GM19438 (cell line): ENCODE measurements around the gene ST8SIA6.

Experiments used
- ATAC-seq: cut with Tn5 transposase; IDR thresholded peaks from one replicate; pipeline ENCODE4 v1.9.1; 2021; ENCODE audit warnings: low read depth; ENCODE audit not compliant: unreplicated experiment

Gene ST8SIA6

DNA sequence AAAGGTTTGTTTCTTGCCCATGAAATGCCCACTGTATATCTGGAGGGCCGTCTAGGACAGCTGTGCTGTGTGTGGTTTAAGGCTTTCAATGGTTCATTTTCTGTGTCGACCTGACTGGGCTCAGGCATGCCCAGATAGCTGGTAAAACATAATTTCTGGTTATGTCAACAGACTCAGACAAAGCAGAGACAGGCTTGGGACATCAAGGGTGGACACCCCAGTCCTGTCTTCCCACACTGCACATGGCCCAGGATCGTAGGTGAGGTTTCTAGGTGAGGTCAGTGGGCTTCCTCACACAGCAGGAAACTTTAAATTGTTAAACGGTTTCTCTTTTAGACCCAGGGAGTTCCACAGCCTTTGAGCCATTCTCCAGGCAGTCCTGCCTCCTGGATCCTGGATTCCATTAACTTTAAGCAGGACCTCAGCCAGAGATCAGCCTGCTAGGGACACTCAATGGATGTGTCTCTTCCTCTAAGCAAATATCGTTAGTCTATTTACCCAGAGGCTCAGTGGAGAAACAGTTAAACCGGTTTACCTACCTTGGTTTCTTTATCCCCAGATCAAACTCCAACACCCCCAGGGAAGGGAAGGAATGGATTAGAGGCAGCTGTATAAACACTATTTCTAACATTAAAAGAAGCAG, 66.4 kb downstream of the ST8SIA6 start:
- ATAC-seq = no peak

GRCh38 chr10:17386616-17387075, 67.7 kb downstream of the ST8SIA6 start:
- no peak for ATAC-seq

DNA sequence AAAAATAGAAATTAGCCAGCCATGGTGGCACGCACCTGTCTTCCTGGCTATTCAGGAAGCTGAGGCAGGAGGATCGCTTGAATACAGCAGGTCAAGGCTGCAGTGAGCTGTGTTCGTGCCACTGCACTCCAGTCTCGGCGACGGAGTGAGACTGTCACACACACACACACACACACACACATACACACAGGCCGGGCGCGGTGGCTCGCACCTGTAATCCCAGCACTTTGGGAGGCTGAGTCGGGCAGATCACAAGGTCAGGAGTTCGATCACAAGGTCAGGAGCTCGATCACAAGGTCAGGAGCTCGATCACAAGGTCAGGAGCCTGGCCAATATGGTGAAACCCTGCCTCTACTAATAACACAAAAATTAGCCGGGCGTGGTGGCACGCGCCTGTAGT, 68.4 kb downstream of the ST8SIA6 start:
- no peak for ATAC-seq

- ATAC-seq = no peak
These were observed 69.3 kb downstream of the ST8SIA6 start for GRCh38 chr10:17385066-17385465.

DNA sequence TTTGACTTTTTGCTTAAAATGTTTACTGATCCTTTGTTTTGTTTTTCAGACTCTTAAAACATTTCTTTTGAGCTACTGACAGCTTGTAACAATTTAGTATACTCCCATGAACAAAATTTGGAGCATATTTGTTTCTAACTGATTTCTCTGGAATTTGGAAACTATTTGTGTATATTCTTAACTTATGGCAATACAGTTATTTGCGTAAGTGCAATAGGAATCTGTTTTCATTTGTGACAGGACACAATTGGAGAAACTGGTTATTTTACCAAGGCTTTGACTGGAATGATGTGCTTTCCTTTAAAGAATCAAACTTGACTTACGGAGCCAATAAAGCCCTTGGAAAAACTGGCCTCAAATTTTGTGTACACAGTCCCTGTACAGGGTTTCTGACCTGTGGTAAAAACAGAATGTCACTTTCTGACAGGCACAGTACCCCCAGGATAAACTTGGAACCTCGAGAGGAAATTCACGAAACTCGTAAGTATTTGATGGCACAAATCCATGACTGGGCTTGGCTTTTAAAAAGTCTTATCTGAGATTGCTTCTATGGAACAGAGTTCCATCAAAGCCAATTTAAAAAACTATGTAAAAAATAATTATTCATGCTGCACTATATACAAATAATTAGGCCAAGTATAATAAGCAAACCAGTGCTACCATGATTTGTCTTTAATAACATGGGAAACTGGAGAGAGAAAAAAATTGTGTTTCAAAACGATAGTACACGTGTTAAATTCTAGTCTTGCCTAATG, 70.4 kb downstream of the ST8SIA6 start:
- no peak for ATAC-seq

GRCh38 chr10:17381502-17382142, 72.8 kb downstream of the ST8SIA6 start:
- no peak for ATAC-seq

- ATAC-seq = no peak
These were observed 73.5 kb downstream of the ST8SIA6 start for GRCh38 chr10:17380888-17381287.

DNA sequence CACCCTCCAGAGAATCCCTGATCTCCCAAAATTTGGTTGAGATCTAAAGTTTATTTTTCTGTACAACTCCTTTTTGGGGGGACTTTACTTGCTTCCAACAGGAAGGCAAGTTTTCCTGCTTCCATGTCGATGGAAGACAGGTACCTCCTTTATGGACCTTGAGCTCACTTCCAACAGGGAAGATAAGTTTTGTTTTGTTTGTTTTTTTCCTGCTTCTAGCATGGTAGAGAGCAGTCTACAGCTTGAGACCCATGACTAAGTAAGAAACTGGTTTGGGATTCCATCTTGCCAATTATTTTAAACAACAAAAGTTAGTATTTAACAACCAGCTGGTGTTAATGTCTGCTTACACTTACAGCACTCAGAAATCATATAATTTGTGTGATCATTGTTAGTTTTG, 74.4 kb downstream of the ST8SIA6 start:
- ATAC-seq = no peak

DNA sequence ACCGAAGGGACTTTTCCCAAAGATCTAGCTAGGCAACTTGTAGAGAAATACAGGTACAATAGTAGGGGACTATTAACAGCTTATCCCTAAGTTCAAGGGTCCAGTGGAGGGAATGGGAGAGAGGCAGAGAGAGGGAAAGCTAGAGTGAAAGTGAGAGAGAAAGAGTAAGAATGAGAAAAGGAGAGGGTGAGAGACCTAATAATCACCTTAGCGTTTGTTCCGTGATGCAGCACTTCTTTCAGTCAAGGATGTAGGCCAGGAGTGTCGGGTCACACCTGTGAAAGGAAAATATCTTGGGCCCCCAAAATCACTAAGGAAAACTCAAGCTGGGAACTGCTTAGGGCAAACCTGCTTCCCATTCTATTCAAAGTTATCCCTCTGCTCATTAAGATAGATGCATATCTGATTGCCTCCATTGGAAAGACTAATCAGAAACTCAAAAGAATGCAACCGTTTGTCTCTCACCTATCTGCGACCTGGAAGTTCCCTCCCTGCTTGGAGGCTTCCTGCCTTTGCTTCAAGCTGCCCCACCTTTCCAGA, 75.2 kb downstream of the ST8SIA6 start:
- no peak for ATAC-seq

- ATAC-seq = peak; percentile 68
These were observed 78.3 kb downstream of the ST8SIA6 start for GRCh38 chr10:17375936-17376584.

DNA sequence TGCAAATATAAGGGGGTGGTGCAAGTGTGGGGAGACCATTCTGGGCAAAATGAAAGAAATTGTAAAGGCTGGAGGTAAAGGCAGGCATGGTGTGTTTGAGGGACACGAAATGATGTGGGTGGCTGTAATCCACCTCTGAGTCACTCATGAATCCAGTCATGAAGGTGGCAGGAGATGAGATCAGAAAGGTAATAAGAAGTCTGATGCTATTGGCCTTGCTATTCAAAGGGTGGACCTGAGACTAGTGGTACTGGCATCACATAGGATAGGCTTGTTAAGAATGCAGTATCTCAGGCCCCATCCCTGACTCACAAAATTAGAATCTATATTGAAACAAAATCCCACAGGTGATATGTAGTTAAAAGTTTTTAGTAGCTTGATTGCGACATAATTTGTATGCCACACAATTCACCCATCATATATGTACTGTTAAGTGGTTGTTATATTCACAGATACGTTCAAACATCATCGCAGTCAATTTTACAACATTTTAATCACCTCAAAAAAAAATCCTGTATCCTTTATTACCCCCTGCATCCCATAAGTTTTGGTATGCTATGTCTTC, 85.6 kb downstream of the ST8SIA6 start:
- ATAC-seq = no peak

DNA sequence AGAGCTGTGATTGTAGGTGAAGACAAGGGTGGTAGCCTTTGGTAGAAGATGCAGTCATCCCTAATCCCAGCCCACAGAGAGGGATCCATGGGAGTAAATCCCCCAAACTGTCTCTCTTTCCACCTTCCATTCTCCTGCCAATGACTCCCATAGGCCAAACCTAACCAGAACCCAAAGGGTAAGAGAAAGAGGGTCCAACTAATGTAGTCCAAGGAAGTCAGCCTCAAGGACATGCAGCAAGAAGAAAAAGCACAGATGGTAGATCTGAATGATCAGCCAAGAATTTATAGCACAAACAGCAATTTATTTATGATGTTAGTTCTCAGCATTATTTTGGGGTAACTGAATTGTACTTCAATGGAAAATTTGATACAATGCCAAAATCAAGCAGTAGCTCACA, 87.7 kb downstream of the ST8SIA6 start:
- ATAC-seq = no peak

DNA sequence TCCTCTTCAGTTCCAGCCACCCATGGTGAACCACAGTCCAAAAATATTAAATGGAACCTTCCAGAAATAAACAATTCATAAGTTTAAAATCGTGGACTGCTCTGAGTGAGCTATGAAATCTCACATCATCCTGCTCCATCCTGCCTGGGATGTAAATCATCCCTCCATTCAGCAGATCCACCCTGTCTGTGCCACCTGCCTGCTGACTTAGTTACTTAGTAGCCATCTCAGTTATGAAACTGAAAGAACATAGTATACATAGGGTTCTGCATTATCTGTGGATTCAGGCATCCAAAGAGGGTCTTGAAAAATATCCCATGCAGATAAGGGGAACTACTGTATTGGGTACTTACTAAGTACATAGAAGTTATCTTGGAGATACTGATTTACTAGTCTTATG, 89.0 kb downstream of the ST8SIA6 start:
- no peak for ATAC-seq

- no peak for ATAC-seq
These were observed 95.9 kb downstream of the ST8SIA6 start for GRCh38 chr10:17358461-17358860.

GRCh38 chr10:17357781-17358180, 96.6 kb downstream of the ST8SIA6 start:
- no peak for ATAC-seq

DNA sequence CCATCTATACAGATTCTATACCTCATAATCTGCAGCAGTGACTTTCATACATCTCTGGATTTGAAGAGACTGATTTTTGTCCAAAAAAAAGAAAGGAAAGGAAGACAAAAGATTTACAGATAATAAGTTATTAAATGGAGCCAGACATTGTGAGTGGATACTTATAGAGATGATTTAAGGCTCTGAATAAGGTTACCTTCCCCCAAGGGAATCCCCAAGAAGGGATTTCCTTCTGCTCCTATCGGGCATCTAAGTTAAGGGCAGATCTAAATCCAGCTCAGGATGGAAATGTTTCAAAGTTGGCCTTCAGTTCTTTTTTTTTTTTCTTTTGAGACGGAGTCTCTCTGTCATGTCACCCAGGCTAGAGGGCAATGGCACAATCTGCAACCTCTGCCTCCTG, 97.6 kb downstream of the ST8SIA6 start:
- ATAC-seq = no peak

DNA sequence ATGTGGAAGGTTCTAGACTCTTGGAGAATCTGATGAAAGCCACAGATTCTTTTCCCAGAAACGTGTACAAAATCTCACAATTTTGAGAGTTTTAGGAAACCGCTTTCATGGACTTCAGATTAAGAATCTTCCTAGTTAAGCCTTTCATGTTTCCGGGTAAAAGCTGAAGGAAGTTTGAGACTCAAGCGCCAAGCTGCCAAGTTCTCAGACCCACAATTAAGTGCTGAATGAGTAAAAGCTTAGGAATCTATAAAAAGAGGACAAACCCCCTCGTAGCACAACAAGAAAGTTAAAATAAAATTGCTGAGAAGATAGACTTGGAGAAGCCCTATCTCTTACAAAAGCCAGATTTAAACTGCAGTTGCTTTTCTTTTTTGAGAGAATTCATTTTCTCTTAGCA, 99.6 kb downstream of the ST8SIA6 start:
- no peak for ATAC-seq

DNA sequence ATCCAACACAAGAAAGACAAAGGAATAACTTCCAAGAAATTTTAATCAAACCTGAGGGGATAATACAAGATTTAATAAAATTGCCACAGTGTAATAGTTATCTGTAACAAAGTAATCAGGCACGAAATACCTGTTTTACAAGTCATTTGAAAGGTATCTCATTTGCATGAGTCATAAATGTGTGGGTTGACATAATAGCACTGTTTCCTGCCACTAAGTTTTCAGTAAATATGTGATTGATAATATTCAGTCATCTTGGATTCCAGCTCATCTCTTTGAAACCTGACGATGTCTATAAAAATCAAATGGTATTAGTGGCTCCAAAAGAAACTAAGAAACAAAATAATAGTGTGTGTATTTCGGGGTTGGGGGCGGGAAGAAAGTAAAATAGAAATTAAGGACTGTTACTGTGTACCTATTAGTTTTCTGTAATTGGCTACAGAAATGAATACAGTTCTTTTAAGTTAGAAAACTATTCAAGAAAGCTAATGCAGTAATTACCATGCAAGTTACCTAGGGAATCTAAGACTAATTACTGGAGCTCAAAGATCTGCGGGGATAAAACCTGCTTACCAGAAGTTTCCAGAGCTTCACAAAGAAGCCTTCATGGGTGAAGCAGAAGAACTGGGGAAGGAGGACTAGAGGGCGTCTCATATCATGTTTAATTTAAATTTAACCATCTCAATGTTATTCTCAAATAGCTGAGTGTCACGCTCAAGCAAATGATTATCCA, 100.7 kb downstream of the ST8SIA6 start:
- ATAC-seq = no peak

- ATAC-seq = no peak
These were observed 101.8 kb downstream of the ST8SIA6 start for GRCh38 chr10:17352583-17352982.

- no peak for ATAC-seq
These were observed 102.9 kb downstream of the ST8SIA6 start for GRCh38 chr10:17351506-17351905.
